CD4-positive, alpha-beta T cell (primary cell): ENCODE results near the gene NDEL1. TPM values are rescaled to one million over a fixed set of nuclear protein-coding genes. Genes with fewer than 3 reads are reported as not detected.
A peak's percentile ranks its signal among the peaks of the same experiment; 100 is the strongest.

Experiments used
- ATAC-seq: fragments of 200-7000 bp; cut with Tn5 transposase; one replicate; pipeline ENCODE4 v1.10.0; 2022; ENCODE audit warnings: mild to moderate bottlenecking; ENCODE audit not compliant: poor library complexity
- CTCF ChIA-PET: fragments of 350-600 bp; sonication (Branson Sonifier 250); formaldehyde crosslinking; loops from one replicate; lab custom pipeline; 2021; ENCODE audit warnings: antibody characterized with exemption, inconsistent platforms; lab: Charles Lee
- POLR2A ChIA-PET: fragments of 350-600 bp; sonication (Branson Sonifier 250); formaldehyde crosslinking; loops from one replicate; lab custom pipeline; 2021; ENCODE audit warnings: antibody characterized with exemption, inconsistent platforms; lab: Charles Lee
- DNase-seq, 14 experiments: peaks; one replicate each; pipeline ENCODE4 v3.0.0-alpha.2; 2013 to 2020; ENCODE audit warnings: mixed read lengths in 2 of 14
- H3K27ac ChIP-seq, 2 donors: one replicate each; pipeline versions ENCODE4 v1.5.1 to v1.7.0; 2013; ENCODE audit warnings: low read length in 2 of 2, low read depth in 1 of 2, mild to moderate bottlenecking in 1 of 2
- H3K27me3 ChIP-seq, 2 experiments: 1 replicate in 1 of 2; 2 replicates in 1 of 2; pipeline versions ENCODE4 v1.6.1 to v1.7.0; 2013; ENCODE audit warnings: low read length in 2 of 2, control low read depth in 1 of 2, mild to moderate bottlenecking in 1 of 2, moderate library complexity in 1 of 2; ENCODE audit not compliant: insufficient read depth in 2 of 2, control insufficient read depth in 1 of 2
- H3K36me3 ChIP-seq: one replicate; pipeline ENCODE4 v1.6.1; 2013; ENCODE audit warnings: low read length, control low read depth; ENCODE audit not compliant: insufficient read depth
- H3K4me1 ChIP-seq: one replicate; pipeline ENCODE4 v1.6.1; 2013; ENCODE audit warnings: low read length, control low read depth; ENCODE audit not compliant: insufficient read depth
- H3K4me3 ChIP-seq: one replicate; pipeline ENCODE4 v1.5.1; 2013; ENCODE audit warnings: mild to moderate bottlenecking, low read length, moderate library complexity
- H3K9me3 ChIP-seq, 2 experiments: 1 replicate in 1 of 2; 2 replicates in 1 of 2; pipeline versions ENCODE4 v1.6.1 to v1.7.0; 2013; ENCODE audit warnings: low read length in 2 of 2, mild to moderate bottlenecking in 2 of 2, control low read depth in 1 of 2, moderate library complexity in 1 of 2; ENCODE audit not compliant: control insufficient read depth in 1 of 2, insufficient read depth in 1 of 2
- H3K27ac Mint-ChIP-seq: one replicate; pipeline ENCODE4 v1.8.0; 2020; ENCODE audit warnings: mixed read lengths
- H3K27me3 Mint-ChIP-seq: one replicate; pipeline ENCODE4 v1.8.0; 2021; ENCODE audit warnings: mixed read lengths
- H3K36me3 Mint-ChIP-seq: one replicate; pipeline ENCODE4 v1.8.0; 2021; ENCODE audit warnings: low read depth, mixed read lengths
- H3K4me1 Mint-ChIP-seq: one replicate; pipeline ENCODE4 v1.8.0; 2021; ENCODE audit warnings: low read depth, mixed read lengths
- H3K4me3 Mint-ChIP-seq: one replicate; pipeline ENCODE4 v1.8.0; 2020; ENCODE audit warnings: mild to moderate bottlenecking, mixed read lengths
- H3K9me3 Mint-ChIP-seq: one replicate; pipeline ENCODE4 v1.8.0; 2020; ENCODE audit warnings: mixed read lengths
- intact Hi-C, 2 experiments: fragments of 100-400 bp; cut with DNase I in 1 of 2; cut with micrococcal nuclease in 1 of 2; formaldehyde crosslinking; loops; one replicate each; pipeline versions ENCODE4 v1.15.1 to v1.9.0; 2023 to 2025; cut with DNase I, micrococcal nuclease
- polyA plus RNA-seq, 2 donors: library from polyadenylated mRNA; unstranded; fragments of 120-200 nt; gene quantifications; one replicate each; pipeline ENCODE4 v1.2.1, GENCODE V29; 2013
- total RNA-seq, 174 experiments: library from RNA in 2 of 174; stranded (reverse) in 2 of 174; gene quantifications; one replicate each; pipeline ENCODE4 v1.2.3 and lab custom pipeline; 2021 to 2026
- TF ChIP-seq, protein P1 (sequence below): fragments of 200-600 bp; IDR thresholded peaks from one replicate; pipeline ENCODE4 v1.8.0; 2022; ENCODE audit warnings: antibody characterized with exemption, mild to moderate bottlenecking

The NDEL1 gene, protein sequence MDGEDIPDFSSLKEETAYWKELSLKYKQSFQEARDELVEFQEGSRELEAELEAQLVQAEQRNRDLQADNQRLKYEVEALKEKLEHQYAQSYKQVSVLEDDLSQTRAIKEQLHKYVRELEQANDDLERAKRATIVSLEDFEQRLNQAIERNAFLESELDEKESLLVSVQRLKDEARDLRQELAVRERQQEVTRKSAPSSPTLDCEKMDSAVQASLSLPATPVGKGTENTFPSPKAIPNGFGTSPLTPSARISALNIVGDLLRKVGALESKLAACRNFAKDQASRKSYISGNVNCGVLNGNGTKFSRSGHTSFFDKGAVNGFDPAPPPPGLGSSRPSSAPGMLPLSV
- total RNA-seq = 100 to 1,000 TPM; 300 to 313 TPM
- polyA plus RNA-seq (2013, experiment 1 of 2) = 44.7 TPM
- polyA plus RNA-seq (2013, experiment 2 of 2) = 51.6 TPM
- total RNA-seq (lab: John Stamatoyannopoulos, UW) = 48.5 to 253 (median 87.6) reads per million in 172 experiments

DNA sequence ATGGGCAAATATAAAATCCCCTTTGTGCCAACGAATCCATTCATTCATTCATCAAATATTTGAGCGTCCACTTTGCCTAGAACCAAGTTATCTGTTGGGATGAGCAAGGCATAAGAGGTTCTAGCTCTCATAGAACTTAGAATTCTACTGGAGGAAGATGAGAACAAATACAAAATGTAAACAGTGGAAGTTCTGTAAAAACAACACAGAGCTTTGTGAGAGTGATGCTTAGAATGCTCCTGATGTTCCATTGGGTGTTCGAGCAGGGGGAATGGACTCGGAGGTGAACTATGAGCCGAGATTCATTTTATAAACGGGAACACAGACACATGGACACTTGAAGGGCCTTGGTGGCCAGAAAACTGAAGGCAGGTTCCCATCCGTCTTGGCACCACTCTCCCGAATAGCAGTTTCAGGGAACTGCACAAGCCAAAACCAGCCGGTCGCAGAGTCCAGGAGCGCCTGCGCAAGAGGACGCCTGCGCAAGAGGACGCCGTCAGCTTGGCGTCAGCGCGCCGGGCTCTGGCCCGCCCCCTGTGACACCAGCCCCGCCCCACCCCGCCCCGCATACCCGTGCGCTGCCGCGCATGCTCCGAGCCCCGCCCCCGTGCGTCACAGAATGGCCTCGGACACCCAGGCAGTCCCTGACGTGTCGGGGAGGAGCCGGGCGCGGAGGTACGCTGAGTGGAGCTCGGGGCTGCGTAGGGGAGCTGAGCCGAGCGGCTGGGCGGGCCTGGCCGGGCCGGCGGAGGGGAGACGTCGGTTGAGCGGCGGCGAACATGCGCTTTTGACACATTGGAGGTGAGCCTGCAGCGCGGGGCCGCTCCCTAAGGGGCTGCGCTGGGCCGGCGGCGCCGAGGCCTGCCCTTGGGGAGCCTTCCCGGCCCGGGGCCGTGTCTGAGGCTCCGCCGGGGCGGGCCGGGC is at the start of gene NDEL1:
NDEL1 (plus strand) TSS at position 640 of the 924 bp plus-strand sequence. CDS start 8,388 bp downstream, outside the sequence.
- H3K4me1 ChIP-seq = peaks cover 25% of the 10 kb centered on the region
- H3K27ac Mint-ChIP-seq = peak within 1 kb of the TSS; percentile 98
- H3K4me1 Mint-ChIP-seq = peaks cover 44% of the 10 kb centered on the region
- ChIA-PET POLR2A (interaction anchor here (0.5 to 2.5 kb wide), 15 partner anchors 25 to 784 kb away, joined by 3 to 20 read pairs (median 4); partner anchors contain the start of genes ATP1B2, BORCS6, CTC1 and KRABD2), CTCF (interaction anchor here (1.5 to 1.9 kb wide), 2 partner anchors 25 to 52 kb away, joined by 6 to 8 read pairs; partner anchors contain the start of gene RPL26)
- H3K36me3 Mint-ChIP-seq = peaks cover 34% of the 10 kb centered on the region
- intact Hi-C loops = loop anchor here (1.0 to 10.0 kb wide), 5 partner anchors 25 to 1421 kb away; partner anchors contain the start of genes RPL26 (in 2 of the 2), CFAP52 (in 1 of the 2), RNASEK (in 1 of the 2) and STX8 (in 1 of the 2)
- H3K27ac ChIP-seq = peak within 1 kb of the TSS; percentile 97 to 98
- H3K36me3 ChIP-seq = peaks cover 12% of the 10 kb centered on the region
- peak within 1 kb of the TSS; percentile 78 for H3K4me3 ChIP-seq
- H3K27me3 ChIP-seq = no peaks in the 10 kb centered on the region
- H3K4me3 Mint-ChIP-seq = peak within 1 kb of the TSS; percentile 95
- H3K9me3 ChIP-seq = no peaks in the 10 kb centered on the region
- TF ChIP-seq, protein P1, sequence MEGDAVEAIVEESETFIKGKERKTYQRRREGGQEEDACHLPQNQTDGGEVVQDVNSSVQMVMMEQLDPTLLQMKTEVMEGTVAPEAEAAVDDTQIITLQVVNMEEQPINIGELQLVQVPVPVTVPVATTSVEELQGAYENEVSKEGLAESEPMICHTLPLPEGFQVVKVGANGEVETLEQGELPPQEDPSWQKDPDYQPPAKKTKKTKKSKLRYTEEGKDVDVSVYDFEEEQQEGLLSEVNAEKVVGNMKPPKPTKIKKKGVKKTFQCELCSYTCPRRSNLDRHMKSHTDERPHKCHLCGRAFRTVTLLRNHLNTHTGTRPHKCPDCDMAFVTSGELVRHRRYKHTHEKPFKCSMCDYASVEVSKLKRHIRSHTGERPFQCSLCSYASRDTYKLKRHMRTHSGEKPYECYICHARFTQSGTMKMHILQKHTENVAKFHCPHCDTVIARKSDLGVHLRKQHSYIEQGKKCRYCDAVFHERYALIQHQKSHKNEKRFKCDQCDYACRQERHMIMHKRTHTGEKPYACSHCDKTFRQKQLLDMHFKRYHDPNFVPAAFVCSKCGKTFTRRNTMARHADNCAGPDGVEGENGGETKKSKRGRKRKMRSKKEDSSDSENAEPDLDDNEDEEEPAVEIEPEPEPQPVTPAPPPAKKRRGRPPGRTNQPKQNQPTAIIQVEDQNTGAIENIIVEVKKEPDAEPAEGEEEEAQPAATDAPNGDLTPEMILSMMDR = no peak
- peak; percentile 91 for ATAC-seq
- no peaks in the 10 kb centered on the region for H3K9me3 Mint-ChIP-seq
- peak; percentile 98 to 99 (median 99) for DNase-seq
- no peaks in the 10 kb centered on the region for H3K27me3 Mint-ChIP-seq

DNA sequence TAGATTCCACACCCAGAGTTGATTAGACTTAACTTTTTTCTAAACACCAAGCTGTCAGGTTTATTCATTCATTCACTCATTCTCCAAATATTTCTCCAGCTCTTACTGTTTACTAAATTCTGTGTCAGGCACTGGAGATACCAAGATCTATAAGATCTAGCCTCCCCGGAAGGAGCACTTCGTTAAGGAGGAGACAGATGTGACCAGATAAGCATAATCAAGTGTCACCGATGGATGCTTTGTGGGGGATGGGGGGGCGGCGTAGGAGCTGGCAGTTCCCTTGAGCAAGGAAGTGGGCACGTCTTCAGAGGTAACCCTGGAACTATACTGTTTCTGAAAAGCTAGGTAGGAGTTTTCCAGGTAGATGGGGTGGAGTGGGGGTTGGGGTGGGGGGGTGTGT is 48.8 kb upstream of the NDEL1 start:
- Mint-ChIP-seq H3K9me3 (no peaks in the 10 kb centered on the region), H3K4me1 (peaks cover 34% of the 10 kb centered on the region), H3K4me3 (peak overlapping the region; percentile 76), H3K27ac (peak overlapping the region; percentile 42), H3K27me3 (no peaks in the 10 kb centered on the region), H3K36me3 (peaks cover 21% of the 10 kb centered on the region)
- intact Hi-C loops = loop anchor here (10.0 kb wide), 2 partner anchors 358 to 1372 kb away; partner anchors contain the start of genes CCDC42 (in 1 of the 2) and RNASEK (in 1 of the 2)
- CTCF ChIA-PET = interaction anchor here (0.7 to 1.2 kb wide), 2 partner anchors 10 to 1151 kb away, joined by 3 to 4 read pairs; no protein-coding TSS in a partner anchor
- no peak for DNase-seq
- TF ChIP-seq, protein P1 = no peak
- Histone ChIP-seq H3K4me1 (peaks cover 21% of the 10 kb centered on the region), H3K27me3 (no peaks in the 10 kb centered on the region), H3K27ac (no peak overlapping the region), H3K9me3 (no peaks in the 10 kb centered on the region), H3K4me3 (no peak overlapping the region), H3K36me3 (no peaks in the 10 kb centered on the region)
- ATAC-seq = no peak
- POLR2A ChIA-PET = interaction anchor here (0.5 kb wide), 1 partner anchor 142 kb away, joined by 3 read pairs; no protein-coding TSS in a partner anchor
